Mesodermal cell (in vitro differentiated cells): Measurements from ENCODE around the gene ITPK1. TPM values are rescaled to one million over a fixed set of nuclear protein-coding genes. Genes with fewer than 3 reads are reported as not detected.
"Not testable (repeated sequence)": the region's sequence is repeated elsewhere in the genome, so short reads cannot be mapped to it uniquely, and the experiment has no call there.

Experiments
- H3K27ac ChIP-seq: 2 replicates; pipeline ENCODE4 v1.7.0; 2013; ENCODE audit warnings: mild to moderate bottlenecking, low read depth, low read length, moderate library complexity; ENCODE audit not compliant: severe bottlenecking
- H3K36me3 ChIP-seq: 2 replicates; pipeline ENCODE4 v1.7.1; 2013; ENCODE audit warnings: mild to moderate bottlenecking, low read length, moderate library complexity; ENCODE audit not compliant: control insufficient read depth, insufficient read depth
- H3K4me1 ChIP-seq: one replicate; pipeline ENCODE4 v1.7.1; 2013; ENCODE audit warnings: mild to moderate bottlenecking, low read length; ENCODE audit not compliant: insufficient read depth, control insufficient read depth, poor library complexity, severe bottlenecking
- H3K4me3 ChIP-seq: 2 replicates; pipeline ENCODE4 v1.7.0; 2013; ENCODE audit warnings: low read length, control low read depth, mild to moderate bottlenecking; ENCODE audit not compliant: insufficient read depth, poor library complexity, severe bottlenecking; ENCODE audit errors: extremely low read depth
- H3K9me3 ChIP-seq: 2 replicates; pipeline ENCODE4 v1.7.1; 2013; ENCODE audit warnings: mild to moderate bottlenecking, low read length, moderate library complexity; ENCODE audit not compliant: control insufficient read depth
- WGBS, 2 experiments: methylation state at CpG; one replicate each; pipeline ENCODE4 v1.1.5; 2013; ENCODE audit warnings: missing lambda C conversion rate in 2 of 2; ENCODE audit not compliant: insufficient coverage in 2 of 2; 5-methylcytosine and 5-hydroxymethylcytosine counted together
- polyA plus RNA-seq, 2 experiments: library from polyadenylated mRNA; stranded (reverse); fragments of 50-300 nt; gene quantifications; one replicate each; pipeline ENCODE4 v1.2.3, GENCODE V29; 2013

ITPK1 gene
- 20.5 TPM for polyA plus RNA-seq (2013, experiment 1 of 2)
- polyA plus RNA-seq (2013, experiment 2 of 2), result 17.4 TPM

GRCh38 chr14:93115821-93116675 lies at the start of gene ITPK1:
TSS of gene ITPK1 (minus strand) at chr14:93115925. CDS start at chr14:93115163, 762 bp downstream.
- Histone ChIP-seq H3K27ac (peak within 1 kb of the TSS; percentile 76), H3K4me1 (peaks cover 16% of the 10 kb centered on the region), H3K36me3 (no peaks in the 10 kb centered on the region), H3K9me3 (no peaks in the 10 kb centered on the region), H3K4me3 (peak within 1 kb of the TSS; percentile 68)
- WGBS, 2 experiments, result 2% methylated on average over 27 to 32 of the region's 77 CpGs

DNA sequence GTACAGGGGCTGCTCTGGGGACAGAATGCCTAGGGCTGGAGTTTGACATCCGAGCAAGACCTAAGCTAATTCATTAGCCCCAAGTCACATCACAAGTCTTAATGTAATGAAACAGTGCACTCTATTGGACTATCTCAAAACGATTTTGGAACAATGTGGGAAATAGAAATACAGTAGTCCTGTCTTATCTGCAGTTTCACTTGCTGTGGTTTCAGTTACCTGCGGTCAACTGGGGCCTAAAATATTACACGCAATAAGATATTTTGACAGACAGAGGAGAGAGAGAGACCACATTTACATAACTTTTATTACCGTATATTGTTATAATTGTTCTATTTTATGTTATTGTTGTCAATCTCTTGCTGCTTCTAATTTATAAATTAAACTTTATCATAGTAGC lies 47.8 kb upstream of the ITPK1 start:
- no peaks in the 10 kb centered on the region for H3K9me3 ChIP-seq
- H3K4me3 ChIP-seq, result no peak overlapping the region
- no peaks in the 10 kb centered on the region for H3K4me1 ChIP-seq
- no peaks in the 10 kb centered on the region for H3K36me3 ChIP-seq
- no peak overlapping the region for H3K27ac ChIP-seq
- 83% methylated on average over 1 of the region's 5 CpGs; no CpG with 5 or more reads in 1 of the 2 experiments for WGBS, 2 experiments

DNA sequence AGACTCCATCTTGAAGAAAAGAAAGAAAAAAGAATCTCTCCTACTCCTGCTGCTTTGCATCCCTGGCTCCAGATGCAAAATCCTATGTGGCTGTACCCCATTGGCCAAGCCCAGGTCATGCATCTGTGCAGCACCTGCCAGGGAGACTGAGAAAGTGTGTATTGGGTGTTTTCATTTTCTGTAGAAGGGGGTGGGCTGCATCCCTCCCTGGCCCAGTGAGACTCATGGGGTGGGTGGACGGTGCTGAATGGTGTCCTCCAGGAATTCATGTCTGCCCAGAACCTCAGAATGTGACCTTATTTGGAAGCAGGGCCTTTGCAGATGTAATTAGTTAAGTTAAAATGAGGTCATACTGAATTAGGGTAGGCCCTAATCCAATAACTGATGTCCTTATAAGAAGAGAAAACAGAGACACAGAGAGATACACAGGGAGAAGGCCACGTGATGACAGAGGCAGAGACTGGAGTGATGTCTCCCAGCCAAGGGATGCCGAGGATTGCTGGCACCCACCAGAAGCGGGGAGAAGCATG lies 45.8 kb upstream of the ITPK1 start:
- 71 to 89% methylated on average over 4 of the region's 4 CpGs for WGBS, 2 experiments
- H3K4me1 ChIP-seq, result no peaks in the 10 kb centered on the region

DNA sequence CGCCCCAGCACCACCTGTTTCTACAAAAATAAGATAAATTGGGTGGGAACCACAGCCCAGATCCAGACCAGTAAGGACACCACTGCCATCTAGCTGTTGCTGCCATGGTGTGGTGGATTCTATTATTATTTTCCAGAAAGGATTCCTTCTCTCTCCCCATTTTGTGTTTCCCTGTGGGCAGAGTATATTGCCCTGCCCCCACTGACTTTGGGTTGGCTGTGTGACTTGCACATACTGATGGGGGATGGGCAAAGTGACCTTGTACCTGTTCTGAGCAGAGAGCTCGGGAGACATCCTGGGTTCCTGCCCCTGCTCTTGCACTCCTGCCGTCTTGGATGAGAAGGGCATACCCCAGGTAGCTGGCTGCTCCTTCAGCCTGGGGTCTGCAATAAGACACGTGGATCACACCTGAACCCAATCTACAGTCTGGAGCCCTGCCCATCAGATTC lies 44.7 kb upstream of the ITPK1 start:
- H3K27ac ChIP-seq, result no peak overlapping the region
- 50 to 58% methylated on average over 3 of the region's 4 CpGs for WGBS, 2 experiments

More for the DNA sequence above, 45.8 kb upstream of the ITPK1 start:
- Histone ChIP-seq H3K27ac (no peak overlapping the region), H3K36me3 (no peaks in the 10 kb centered on the region), H3K9me3 (no peaks in the 10 kb centered on the region), H3K4me3 (no peak overlapping the region)

GRCh38 chr14:93159625-93160352 lies 44.1 kb upstream of the ITPK1 start:
- not testable (repeated sequence) for H3K36me3 ChIP-seq, H3K4me1 ChIP-seq, H3K27ac ChIP-seq, H3K9me3 ChIP-seq, H3K4me3 ChIP-seq
- WGBS, 2 experiments, result 100% methylated on average over 2 of the region's 5 CpGs; no CpG with 5 or more reads in 1 of the 2 experiments

More for the DNA sequence above, 44.7 kb upstream of the ITPK1 start:
- Histone ChIP-seq H3K4me3 (no peak overlapping the region), H3K9me3 (no peaks in the 10 kb centered on the region), H3K36me3 (no peaks in the 10 kb centered on the region), H3K4me1 (no peaks in the 10 kb centered on the region)

DNA sequence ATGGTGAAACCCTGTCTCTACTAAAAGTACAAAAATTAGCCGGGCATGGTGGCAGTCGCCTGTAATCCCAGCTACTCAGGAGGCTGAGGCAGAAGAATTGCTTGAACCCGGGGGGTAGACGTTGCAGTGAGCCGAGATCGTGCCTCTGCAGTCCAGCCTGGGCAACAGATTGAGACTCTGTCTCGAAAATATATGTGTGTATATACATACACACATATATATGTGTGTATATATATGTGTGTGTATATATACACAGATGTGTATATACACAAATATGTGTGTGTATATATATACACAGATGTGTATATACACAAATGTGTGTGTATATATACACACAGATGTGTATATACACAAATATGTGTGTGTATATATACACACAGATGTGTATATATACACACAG lies 42.6 kb upstream of the ITPK1 start:
- H3K4me3 ChIP-seq, H3K36me3 ChIP-seq, H3K9me3 ChIP-seq, H3K27ac ChIP-seq, H3K4me1 ChIP-seq: not testable (repeated sequence)
- 87 to 88% methylated on average over 4 to 6 of the region's 7 CpGs for WGBS, 2 experiments

- no peaks in the 10 kb centered on the region for H3K9me3 ChIP-seq
- H3K4me3 ChIP-seq, result no peak overlapping the region
- 87 to 91% methylated on average over 4 of the region's 8 CpGs for WGBS, 2 experiments
- H3K27ac ChIP-seq, result no peak overlapping the region
- no peaks in the 10 kb centered on the region for H3K4me1 ChIP-seq
- no peaks in the 10 kb centered on the region for H3K36me3 ChIP-seq
Measured at GRCh38 chr14:93156693-93157369, 41.1 kb upstream of the ITPK1 start.

DNA sequence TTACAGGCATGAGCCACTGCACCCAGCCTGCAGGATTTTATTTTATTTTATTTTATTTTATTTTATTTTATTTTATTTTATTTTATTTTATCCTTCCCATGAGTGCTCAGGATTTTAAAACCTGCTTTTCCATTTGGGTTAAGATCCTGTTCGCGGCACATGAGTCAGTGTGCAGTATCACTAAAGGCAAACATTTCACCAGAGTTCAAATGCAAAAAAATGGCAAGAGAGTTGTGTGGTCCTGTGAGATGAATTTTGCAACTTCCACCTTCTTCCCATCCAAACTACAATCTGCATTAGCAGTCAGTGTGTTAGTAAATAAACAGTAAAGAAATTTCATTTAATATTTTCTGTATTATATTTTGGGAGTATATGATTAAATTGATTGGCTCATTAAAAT lies 39.9 kb upstream of the ITPK1 start:
- Histone ChIP-seq H3K4me3 (no peak overlapping the region), H3K36me3 (no peaks in the 10 kb centered on the region), H3K27ac (no peak overlapping the region), H3K4me1 (no peaks in the 10 kb centered on the region), H3K9me3 (no peaks in the 10 kb centered on the region)
- WGBS, 2 experiments, result no CpG with 5 or more reads among the region's 2 CpGs

DNA sequence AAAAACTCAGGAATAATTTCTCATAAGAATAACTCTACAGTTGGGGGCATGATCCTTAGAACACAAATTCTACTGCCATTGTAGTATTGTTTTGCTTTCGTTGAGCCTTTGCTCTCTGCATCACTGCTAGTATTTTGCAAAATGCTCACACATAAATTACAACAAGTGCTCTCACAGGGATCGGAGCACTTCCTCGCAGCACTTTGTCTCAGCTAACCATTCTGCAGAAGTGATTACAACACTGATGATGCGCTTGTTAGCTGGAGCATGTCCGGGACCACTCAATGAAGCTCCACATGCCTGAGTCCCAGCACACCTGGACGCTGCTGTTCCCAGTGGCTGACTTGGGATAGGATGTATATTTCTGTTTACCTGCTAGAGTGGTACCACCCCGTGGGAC lies 37.4 kb upstream of the ITPK1 start:
- no peaks in the 10 kb centered on the region for H3K36me3 ChIP-seq
- no peaks in the 10 kb centered on the region for H3K4me1 ChIP-seq
- 90 to 94% methylated on average over 3 to 5 of the region's 7 CpGs for WGBS, 2 experiments
- H3K9me3 ChIP-seq, result no peaks in the 10 kb centered on the region
- no peak overlapping the region for H3K27ac ChIP-seq
- H3K4me3 ChIP-seq, result no peak overlapping the region
